GM12878 (cell line): ENCODE measurements around the gene ZMYND10.

Source experiments
- ATF3 ChIP-seq: IDR thresholded peaks from 2 replicates; pipeline ENCODE4 v1.6.1; 2011; ENCODE audit warnings: low read depth, mild to moderate bottlenecking, low read length, moderate library complexity, borderline replicate concordance; ENCODE audit errors: extremely low read depth
- CHD2 ChIP-seq: IDR thresholded peaks from 2 replicates; pipeline ENCODE4 v1.6.1; 2011; ENCODE audit warnings: low read depth, low read length, improper control_type of control experiment, borderline replicate concordance
- CREB1 ChIP-seq: IDR thresholded peaks from 2 replicates; pipeline ENCODE4 v1.6.1; 2012; ENCODE audit warnings: low read depth, mild to moderate bottlenecking, inconsistent platforms
- CREM ChIP-seq: IDR thresholded peaks from 2 replicates; pipeline ENCODE4 v1.6.1; 2014; ENCODE audit warnings: antibody characterized with exemption, low read depth
- CTCF ChIP-seq, 3 experiments: IDR thresholded peaks in 2 of 3; conservative IDR thresholded peaks in 1 of 3; 2 replicates each; pipeline ENCODE4 v1.5.1; 2011; ENCODE audit warnings: low read depth in 3 of 3, low read length in 3 of 3, mild to moderate bottlenecking in 3 of 3, control low read depth in 2 of 3, moderate library complexity in 2 of 3, inconsistent platforms in 1 of 3, mixed read lengths in 1 of 3; ENCODE audit not compliant: control insufficient read depth in 2 of 3, insufficient read depth in 1 of 3; ENCODE audit errors: extremely low read depth in 1 of 3
- EZH2 ChIP-seq: IDR thresholded peaks from 2 replicates; pipeline ENCODE4 v1.6.1; 2012; ENCODE audit warnings: low read depth, mild to moderate bottlenecking, control low read depth, inconsistent platforms, low read length, borderline replicate concordance; ENCODE audit not compliant: control insufficient read depth
- FOS ChIP-seq: IDR thresholded peaks from 3 replicates; pipeline ENCODE4 v1.6.1; 2011; ENCODE audit warnings: borderline replicate concordance; ENCODE audit not compliant: insufficient read length; ENCODE audit errors: extremely low read depth
- YBX1 ChIP-seq: fragments of 450-650 bp; IDR thresholded peaks from 2 replicates; pipeline ENCODE4 v1.6.1; 2016; ENCODE audit warnings: antibody characterized with exemption
- YY1 ChIP-seq: IDR thresholded peaks from 2 replicates; pipeline ENCODE4 v1.6.1; 2011; ENCODE audit warnings: low read depth, mild to moderate bottlenecking, low read length
- ZNF274 ChIP-seq: IDR thresholded peaks from one replicate; pipeline ENCODE4 v1.8.0; 2011; ENCODE audit not compliant: insufficient read length, insufficient read depth

GRCh38 chr3:50351323-50351697 is 5.8 kb upstream of the ZMYND10 start:
- TF ChIP-seq CTCF (IDR thresholded peaks at IDR 0.05 in 2 of 3, conservative IDR thresholded peaks at IDR 0.05 in 1 of 3; ENCODE audit: control insufficient read depth in 2 of 3, extremely low read depth in 1 of 3, insufficient read depth in 1 of 3, low read depth in 3 of 3, low read length in 3 of 3) (no peak), YY1 (no peak), ZNF274 (no peak), ATF3 (no peak), FOS (no peak), CREB1 (no peak), CHD2 (no peak), YBX1 (no peak), CREM (no peak), EZH2 (no peak)
